MM.1S (cell line): ENCODE results near the gene EIPR1.

Experiments
- CTCF ChIP-seq: fragments of 300-600 bp; sonication (generic); IDR thresholded peaks from 2 replicates; pipeline ENCODE4 v1.5.1; 2016; ENCODE audit warnings: antibody characterized with exemption, low read length, mixed read lengths
- EZH2phosphoT487 ChIP-seq: fragments of 300-600 bp; sonication (generic); IDR thresholded peaks from 2 replicates; pipeline ENCODE4 v1.6.1; 2018; ENCODE audit warnings: antibody characterized with exemption, low read length

DNA sequence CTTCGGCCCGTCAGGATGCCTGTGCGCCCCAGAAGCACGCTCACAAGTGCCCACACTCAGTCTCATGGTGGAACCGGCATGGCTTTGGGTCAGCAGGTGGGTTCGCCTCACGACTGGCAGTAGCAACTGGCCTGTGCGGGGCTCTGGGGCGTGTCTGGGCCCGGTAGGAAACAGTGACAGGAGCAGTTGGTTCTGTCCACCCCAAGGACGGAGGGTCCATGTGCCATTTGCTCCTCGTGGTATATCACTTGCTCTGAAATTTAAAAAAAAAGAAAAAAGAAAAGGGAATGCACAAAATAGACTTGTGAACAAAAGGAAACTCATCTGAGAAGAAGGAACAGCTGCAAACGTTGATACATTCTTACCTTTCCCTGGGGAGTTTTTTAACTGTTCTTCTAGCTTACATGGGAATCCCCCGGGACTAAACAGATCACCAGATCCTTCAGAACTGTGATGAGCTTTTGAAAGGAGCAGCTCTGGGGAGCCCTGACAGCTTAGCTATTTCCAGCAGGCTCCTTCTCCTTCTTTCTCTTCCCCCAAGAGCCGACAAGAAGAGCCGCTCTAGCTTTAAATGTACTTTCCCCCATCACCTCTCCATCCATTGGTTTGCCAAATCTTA is 44.7 kb upstream of the EIPR1 start:
- TF ChIP-seq EZH2phosphoT487 (no peak), CTCF (no peak)
